Muscle layer of duodenum (tissue), 2 donors: ENCODE data around the gene SYPL2.
"Not testable (repeated sequence)": the region's sequence is repeated elsewhere in the genome, so short reads cannot be mapped to it uniquely, and the experiment has no call there.

Experiments
- H3K27ac ChIP-seq: one replicate; pipeline ENCODE4 v1.7.0; 2013; ENCODE audit warnings: mild to moderate bottlenecking, low read length
- H3K27me3 ChIP-seq: one replicate; pipeline ENCODE4 v1.7.0; 2013; ENCODE audit warnings: low read depth, mild to moderate bottlenecking, control low read depth, low read length
- H3K36me3 ChIP-seq, 2 donors: one replicate each; pipeline ENCODE4 v1.7.0; 2013; ENCODE audit warnings: low read length in 2 of 2, control low read depth in 1 of 2, mild to moderate bottlenecking in 1 of 2; ENCODE audit not compliant: insufficient read depth in 2 of 2, control insufficient read depth in 1 of 2
- H3K4me1 ChIP-seq, 2 donors: one replicate each; pipeline ENCODE4 v1.7.0; 2013; ENCODE audit warnings: low read length in 2 of 2, mild to moderate bottlenecking in 2 of 2, control low read depth in 1 of 2, moderate library complexity in 1 of 2; ENCODE audit not compliant: insufficient read depth in 2 of 2, control insufficient read depth in 1 of 2
- H3K4me3 ChIP-seq, 2 donors: one replicate each; pipeline ENCODE4 v1.7.0; 2013; ENCODE audit warnings: low read length in 2 of 2, low read depth in 1 of 2, mild to moderate bottlenecking in 1 of 2
- H3K9me3 ChIP-seq, 2 donors: one replicate each; pipeline ENCODE4 v1.7.0; 2013; ENCODE audit warnings: low read length in 2 of 2, control low read depth in 1 of 2, mild to moderate bottlenecking in 1 of 2; ENCODE audit not compliant: control insufficient read depth in 1 of 2
- donor health status: healthy.

SYPL2 gene

DNA sequence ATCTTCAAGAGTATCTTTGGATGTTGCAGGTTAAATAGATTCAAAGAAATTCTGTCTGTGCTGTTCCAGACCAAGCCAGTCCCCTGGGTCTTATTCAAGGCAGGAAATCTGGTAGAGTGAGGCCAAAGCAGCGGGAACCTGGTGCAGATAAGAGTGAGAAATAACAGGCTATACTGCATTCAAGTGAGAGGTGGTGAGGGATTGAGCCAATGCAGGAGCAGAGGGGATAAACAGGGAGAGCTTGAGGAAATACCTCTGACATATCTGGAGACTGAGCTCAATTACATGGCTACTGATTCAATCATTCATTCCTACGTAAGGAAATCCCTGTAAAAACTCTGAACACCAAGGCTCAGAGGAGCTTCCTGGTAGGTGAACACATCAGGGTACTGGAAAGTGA is 22.9 kb upstream of the SYPL2 start:
- Histone ChIP-seq H3K4me3 (no peak overlapping the region), H3K27me3 (peaks cover 5% of the 10 kb centered on the region), H3K9me3 (no peaks in the 10 kb centered on the region)

DNA sequence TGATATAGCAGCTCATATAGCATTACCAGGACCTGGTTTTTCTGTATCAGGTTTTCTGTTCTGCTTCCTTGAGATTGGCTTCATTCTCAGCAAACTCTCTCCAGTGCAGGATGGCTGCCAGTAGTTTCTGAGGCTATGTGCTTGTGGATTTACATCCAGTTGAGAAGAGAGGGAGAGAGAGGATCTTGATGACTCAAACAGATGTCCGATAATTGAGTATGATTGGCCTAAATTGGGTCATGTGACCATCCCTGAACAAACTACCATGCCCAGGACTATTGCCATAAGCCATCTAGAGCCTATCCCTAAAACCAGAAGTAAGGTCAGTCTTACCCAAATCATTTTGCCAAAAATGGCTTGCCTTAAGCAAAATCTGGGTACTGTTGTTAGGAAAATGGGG is 22.0 kb upstream of the SYPL2 start:
- no peak overlapping the region for H3K4me3 ChIP-seq
- H3K27me3 ChIP-seq: peaks cover 5% of the 10 kb centered on the region
- no peak overlapping the region for H3K27ac ChIP-seq
- H3K9me3 ChIP-seq: no peaks in the 10 kb centered on the region
- H3K36me3 ChIP-seq: no peaks in the 10 kb centered on the region
- no peaks in the 10 kb centered on the region for H3K4me1 ChIP-seq

More for the DNA sequence above, 22.9 kb upstream of the SYPL2 start:
- H3K36me3 ChIP-seq: no peaks in the 10 kb centered on the region
- no peaks in the 10 kb centered on the region for H3K4me1 ChIP-seq
- H3K27ac ChIP-seq: no peak overlapping the region

GRCh38 chr1:109445949-109446695 is 20.2 kb upstream of the SYPL2 start:
- not testable (repeated sequence) for H3K36me3 ChIP-seq, H3K27me3 ChIP-seq, H3K4me3 ChIP-seq

GRCh38 chr1:109447524-109447923 is 18.8 kb upstream of the SYPL2 start:
- H3K4me1 ChIP-seq: no peaks in the 10 kb centered on the region
- no peak overlapping the region for H3K4me3 ChIP-seq
- H3K27ac ChIP-seq: no peak overlapping the region
- no peaks in the 10 kb centered on the region for H3K9me3 ChIP-seq
- H3K36me3 ChIP-seq: no peaks in the 10 kb centered on the region
- peaks cover 5% of the 10 kb centered on the region for H3K27me3 ChIP-seq

More at GRCh38 chr1:109445949-109446695, 20.2 kb upstream of the SYPL2 start:
- not testable (repeated sequence) for H3K9me3 ChIP-seq, H3K27ac ChIP-seq, H3K4me1 ChIP-seq

DNA sequence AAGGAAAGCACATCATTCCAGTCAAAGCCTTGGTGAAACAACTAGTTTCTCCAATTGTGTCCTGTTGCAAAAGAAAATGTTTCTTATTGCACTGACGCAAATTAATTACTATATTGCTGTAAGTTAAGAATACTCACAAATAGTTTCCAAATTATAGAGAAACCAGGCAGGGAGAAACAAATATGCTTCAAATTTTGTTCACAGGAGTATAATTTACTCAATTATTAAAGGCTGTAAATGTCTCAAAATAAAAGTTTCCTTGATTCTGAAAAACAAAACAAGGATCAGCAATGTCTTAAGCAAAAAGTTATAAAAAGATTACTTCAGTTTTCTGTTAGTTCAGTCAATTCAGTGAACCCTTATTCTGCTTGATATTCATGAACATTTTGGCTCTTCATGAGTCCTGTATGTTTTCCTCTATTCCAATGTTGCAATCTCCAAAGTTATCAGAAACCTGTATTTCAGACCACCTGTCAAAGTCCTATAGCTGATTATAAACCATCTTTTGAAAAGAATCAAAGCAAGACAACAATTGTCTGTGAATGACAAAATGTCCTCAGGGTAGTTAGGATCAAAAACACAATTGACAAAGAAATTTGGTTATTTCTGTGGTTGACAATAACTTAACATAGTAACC is 11.7 kb upstream of the SYPL2 start:
- Histone ChIP-seq H3K4me3 (no peak overlapping the region), H3K4me1 (no peaks in the 10 kb centered on the region), H3K36me3 (no peaks in the 10 kb centered on the region), H3K27ac (no peak overlapping the region), H3K27me3 (no peaks in the 10 kb centered on the region), H3K9me3 (peaks cover 0 to 2% of the 10 kb centered on the region in 2 donors)

- Histone ChIP-seq H3K9me3 (peaks cover 0 to 2% of the 10 kb centered on the region in 2 donors), H3K36me3 (no peaks in the 10 kb centered on the region), H3K27me3 (no peaks in the 10 kb centered on the region), H3K4me3 (no peak overlapping the region), H3K4me1 (no peaks in the 10 kb centered on the region), H3K27ac (no peak overlapping the region)
Measured at GRCh38 chr1:109457819-109458218, 8.5 kb upstream of the SYPL2 start.

DNA sequence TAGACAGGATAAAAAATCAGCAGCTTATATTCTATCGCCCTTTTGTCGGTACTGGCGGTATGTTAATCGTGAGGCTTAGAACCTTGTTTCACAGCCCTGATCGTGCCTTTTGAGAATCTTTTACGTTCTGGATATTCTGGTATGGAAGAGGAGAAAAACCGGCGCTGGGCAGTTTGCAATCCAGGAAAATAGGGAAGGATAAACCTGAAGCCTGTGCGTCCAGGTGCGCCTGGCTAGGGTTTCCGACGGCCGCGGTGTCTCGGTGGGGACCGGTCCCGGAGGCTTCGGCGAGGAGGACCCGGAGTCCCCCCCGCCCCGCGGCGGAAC is 258 bp upstream of the SYPL2 start:
- Histone ChIP-seq H3K9me3 (no peaks in the 10 kb centered on the region), H3K36me3 (no peaks in the 10 kb centered on the region), H3K27ac (no peak overlapping the region), H3K4me1 (peaks cover 0 to 9% of the 10 kb centered on the region in 2 donors), H3K4me3 (peak overlapping the region; percentile 59 to 79), H3K27me3 (peaks cover 5% of the 10 kb centered on the region)

DNA sequence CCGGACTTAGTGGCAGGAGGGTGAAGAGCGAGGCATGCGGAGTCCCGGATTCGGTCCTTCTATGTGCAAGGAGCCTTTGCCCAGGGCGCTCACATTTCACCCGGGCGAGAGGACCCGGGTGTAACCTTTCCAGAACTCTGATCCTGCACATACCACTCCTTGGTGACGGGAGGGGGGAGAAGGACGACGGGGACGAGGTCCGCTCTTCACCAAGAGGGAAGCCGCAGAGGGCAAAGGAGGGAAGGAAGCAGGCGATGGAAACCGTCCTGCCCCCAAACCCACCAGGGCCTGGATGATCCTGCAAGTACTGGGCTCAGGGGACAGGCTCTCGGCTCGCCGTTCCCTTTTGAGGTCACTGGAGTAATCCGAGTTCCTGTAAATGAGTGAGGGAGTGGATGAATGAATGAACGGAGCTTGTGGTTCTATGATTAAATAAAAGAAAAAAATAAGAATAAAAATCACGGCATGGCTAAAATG is 993 bp downstream of the SYPL2 start:
- no peaks in the 10 kb centered on the region for H3K36me3 ChIP-seq
- no peaks in the 10 kb centered on the region for H3K9me3 ChIP-seq
- H3K4me1 ChIP-seq: peaks cover 0 to 9% of the 10 kb centered on the region in 2 donors
- no peak overlapping the region for H3K27ac ChIP-seq
- H3K4me3 ChIP-seq: peak overlapping the region in 1 of 2 donors; percentile 79
- peaks cover 5% of the 10 kb centered on the region for H3K27me3 ChIP-seq

DNA sequence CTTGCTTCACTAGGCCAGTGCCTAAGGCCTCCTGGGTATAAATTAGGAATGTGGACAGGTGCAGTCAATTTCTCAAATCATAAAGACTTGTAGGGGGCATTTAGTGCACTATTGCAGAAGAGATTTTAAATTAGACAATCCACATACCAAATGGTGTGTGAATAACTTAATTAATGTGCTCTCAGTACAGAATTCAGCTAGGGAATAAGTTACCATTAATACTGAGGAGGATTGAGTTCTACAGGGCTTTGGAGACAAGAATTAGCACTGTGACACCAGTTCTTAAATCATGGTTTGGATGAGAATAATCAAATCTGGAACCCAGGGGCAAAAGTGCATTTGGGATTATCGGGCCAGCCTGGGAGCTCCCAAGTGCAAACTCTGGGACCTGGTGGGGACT is 1.7 kb downstream of the SYPL2 start:
- H3K36me3 ChIP-seq: no peaks in the 10 kb centered on the region
- H3K9me3 ChIP-seq: no peaks in the 10 kb centered on the region
- peaks cover 5% of the 10 kb centered on the region for H3K27me3 ChIP-seq
- H3K4me1 ChIP-seq: peaks cover 0 to 9% of the 10 kb centered on the region in 2 donors
- H3K27ac ChIP-seq: no peak overlapping the region
- no peak overlapping the region for H3K4me3 ChIP-seq

GRCh38 chr1:109468903-109469302 is 2.6 kb downstream of the SYPL2 start:
- peaks cover 5% of the 10 kb centered on the region for H3K27me3 ChIP-seq
- H3K4me1 ChIP-seq: peaks cover 0 to 9% of the 10 kb centered on the region in 2 donors
- H3K9me3 ChIP-seq: no peaks in the 10 kb centered on the region
- no peak overlapping the region for H3K4me3 ChIP-seq
- H3K27ac ChIP-seq: no peak overlapping the region
- no peaks in the 10 kb centered on the region for H3K36me3 ChIP-seq

DNA sequence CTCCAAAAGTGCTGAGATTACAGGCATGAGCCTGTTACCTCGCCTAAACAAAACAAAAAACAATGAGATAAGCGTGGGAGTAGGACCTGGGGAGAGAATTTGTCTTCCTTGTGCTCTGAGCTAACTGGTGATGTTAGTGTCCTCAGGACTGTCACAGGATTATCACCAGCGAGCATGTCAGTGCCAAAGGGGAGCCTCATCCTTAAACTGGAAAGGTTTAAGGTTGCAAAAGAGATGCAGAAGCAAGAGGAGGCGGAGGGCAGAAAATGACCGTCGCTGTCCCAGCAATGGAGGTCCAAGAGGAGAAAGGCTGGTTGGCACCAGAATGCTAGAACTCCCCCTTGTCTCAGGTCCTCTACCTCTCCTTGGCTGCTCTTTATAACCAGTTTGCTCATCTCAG is 3.9 kb downstream of the SYPL2 start:
- H3K36me3 ChIP-seq: no peaks in the 10 kb centered on the region
- no peak overlapping the region for H3K4me3 ChIP-seq
- H3K27me3 ChIP-seq: peaks cover 5% of the 10 kb centered on the region
- no peak overlapping the region for H3K27ac ChIP-seq
- H3K9me3 ChIP-seq: no peaks in the 10 kb centered on the region
- H3K4me1 ChIP-seq: peaks cover 0 to 5% of the 10 kb centered on the region in 2 donors
